Skeletal muscle cell (primary cell): ENCODE data around the gene B3GALT5.
A peak's percentile ranks its signal among the peaks of the same experiment; 100 is the strongest.

Experiments used
- DNase-seq: peaks from one replicate; pipeline ENCODE4 v3.0.0-alpha.2; 2010; ENCODE audit warnings: low read depth
- H3K4me3 ChIP-seq: 2 replicates; pipeline ENCODE4 v1.5.1; 2011; ENCODE audit warnings: low read depth, mild to moderate bottlenecking, control low read depth, low read length, moderate library complexity

B3GALT5 gene

GRCh38 chr21:39602076-39602689 is 10.6 kb upstream of the B3GALT5 start:
- no peak overlapping the region for H3K4me3 ChIP-seq
- no peak for DNase-seq

- DNase-seq: no peak
- no peak overlapping the region for H3K4me3 ChIP-seq
Measured at GRCh38 chr21:39602793-39603192, 9.9 kb upstream of the B3GALT5 start.

- no peak overlapping the region for H3K4me3 ChIP-seq
- DNase-seq: no peak
Measured at GRCh38 chr21:39604951-39605350, 7.8 kb upstream of the B3GALT5 start.

GRCh38 chr21:39610703-39611102 is 2.0 kb upstream of the B3GALT5 start:
- no peak overlapping the region for H3K4me3 ChIP-seq
- DNase-seq: no peak

GRCh38 chr21:39611551-39612190 is 1.1 kb upstream of the B3GALT5 start:
- DNase-seq: no peak
- H3K4me3 ChIP-seq: no peak overlapping the region

GRCh38 chr21:39613041-39613934 is 548 bp downstream of the B3GALT5 start:
- no peak for DNase-seq

GRCh38 chr21:39616211-39616772 is 3.6 kb downstream of the B3GALT5 start:
- DNase-seq: no peak
- H3K4me3 ChIP-seq: no peak overlapping the region

More at GRCh38 chr21:39613041-39613934, 548 bp downstream of the B3GALT5 start:
- peak overlapping the region; percentile 51 for H3K4me3 ChIP-seq

- no peak overlapping the region for H3K4me3 ChIP-seq
- DNase-seq: no peak
Measured at GRCh38 chr21:39620856-39621255, 8.1 kb downstream of the B3GALT5 start.

- no peak for DNase-seq
- no peak overlapping the region for H3K4me3 ChIP-seq
Measured at GRCh38 chr21:39625211-39625895, 12.6 kb downstream of the B3GALT5 start.

- no peak for DNase-seq
- no peak overlapping the region for H3K4me3 ChIP-seq
Measured at GRCh38 chr21:39628385-39628784, 15.6 kb downstream of the B3GALT5 start.

GRCh38 chr21:39630191-39630591 is 17.5 kb downstream of the B3GALT5 start:
- DNase-seq: no peak
- H3K4me3 ChIP-seq: no peak overlapping the region

- no peak for DNase-seq
- no peak overlapping the region for H3K4me3 ChIP-seq
Measured at GRCh38 chr21:39630827-39631226, 18.1 kb downstream of the B3GALT5 start.

- H3K4me3 ChIP-seq: no peak overlapping the region
- DNase-seq: no peak
Measured at GRCh38 chr21:39631842-39632562, 19.3 kb downstream of the B3GALT5 start.

GRCh38 chr21:39632796-39633442 is 20.2 kb downstream of the B3GALT5 start:
- no peak for DNase-seq
- no peak overlapping the region for H3K4me3 ChIP-seq

- DNase-seq: peak; percentile 85
- H3K4me3 ChIP-seq: no peak overlapping the region
Measured at GRCh38 chr21:39633770-39634181, 21.0 kb downstream of the B3GALT5 start.

GRCh38 chr21:39634507-39634906 is 21.8 kb downstream of the B3GALT5 start:
- no peak overlapping the region for H3K4me3 ChIP-seq
- no peak for DNase-seq

GRCh38 chr21:39637197-39637970 is 24.6 kb downstream of the B3GALT5 start:
- no peak overlapping the region for H3K4me3 ChIP-seq
- no peak for DNase-seq

GRCh38 chr21:39637971-39638240 is 25.2 kb downstream of the B3GALT5 start:
- H3K4me3 ChIP-seq: no peak overlapping the region
- no peak for DNase-seq
